GM12892 (cell line): Measurements from ENCODE around the gene EXOC3L1.

ENCODE experiments used
- DNase-seq: peaks from one replicate; pipeline ENCODE4 v3.0.0; 2011; ENCODE audit not compliant: insufficient read length
- FAIRE-seq: peaks from 2 replicates; lab custom pipeline; 2011; peaks lifted over from hg19 to GRCh38; lab: Jason Lieb, UNC
- POLR2A ChIP-seq: IDR thresholded peaks from 2 replicates; pipeline ENCODE4 v1.6.1; 2011; ENCODE audit warnings: low read depth, low read length, control low read depth
- POLR2AphosphoS5 ChIP-seq: IDR thresholded peaks from 2 replicates; pipeline ENCODE4 v1.6.1; 2011; ENCODE audit warnings: low read depth, low read length, control low read depth
- TAF1 ChIP-seq: IDR thresholded peaks from 2 replicates; pipeline ENCODE4 v1.6.1; 2011; ENCODE audit warnings: low read depth, mild to moderate bottlenecking, control low read depth, low read length, borderline replicate concordance

Gene EXOC3L1

GRCh38 chr16:67213197-67214019 is 23.5 kb upstream of the EXOC3L1 start:
- FAIRE-seq (no peak), DNase-seq (no peak)
- TF ChIP-seq TAF1, result no peak
- no peak for TF ChIP-seq POLR2AphosphoS5

DNA sequence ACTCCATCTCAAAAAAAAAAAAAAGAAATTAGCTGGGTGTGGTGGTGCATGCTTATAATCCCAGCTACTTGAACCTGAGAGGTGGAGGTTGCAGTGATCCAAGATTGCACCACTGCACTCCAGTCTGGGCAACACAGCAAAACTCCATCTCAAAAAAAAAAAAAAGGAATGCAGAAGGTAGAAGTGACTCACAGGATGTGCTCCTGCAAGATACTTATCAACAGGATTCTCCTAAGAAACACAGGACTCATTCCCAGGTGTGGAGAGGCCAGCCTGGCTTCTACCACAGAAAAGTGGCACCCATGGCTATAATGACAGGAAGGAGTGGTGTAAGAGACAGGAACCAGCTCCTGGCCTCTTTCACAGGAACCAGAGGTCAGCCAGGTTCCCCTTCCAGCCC is 22.8 kb upstream of the EXOC3L1 start:
- no peak for DNase-seq
- no peak for FAIRE-seq
- TF ChIP-seq TAF1, result no peak
- no peak for TF ChIP-seq POLR2A
- no peak for TF ChIP-seq POLR2AphosphoS5

DNA sequence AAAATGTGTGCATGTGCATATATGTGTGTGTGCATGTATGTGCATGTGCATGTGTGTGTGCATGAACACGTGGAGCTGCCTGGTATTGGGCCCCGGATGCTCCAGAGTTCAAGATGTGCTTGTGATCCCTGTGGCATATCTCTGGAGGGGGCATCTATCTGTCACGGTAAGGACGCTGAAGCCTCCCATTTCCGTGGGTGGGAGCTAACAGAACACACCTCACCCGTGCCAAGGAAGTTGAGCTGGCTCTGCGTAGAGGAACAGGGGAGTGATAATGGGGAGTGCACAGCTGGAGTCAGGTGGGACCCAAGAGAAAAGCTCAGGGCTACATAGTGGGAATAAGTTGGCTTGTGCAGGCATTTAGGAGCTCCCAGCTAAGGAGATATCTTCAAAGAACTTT is 21.7 kb upstream of the EXOC3L1 start:
- TF ChIP-seq POLR2AphosphoS5 (no peak), TAF1 (no peak)
- FAIRE-seq, result no peak
- no peak for DNase-seq

DNA sequence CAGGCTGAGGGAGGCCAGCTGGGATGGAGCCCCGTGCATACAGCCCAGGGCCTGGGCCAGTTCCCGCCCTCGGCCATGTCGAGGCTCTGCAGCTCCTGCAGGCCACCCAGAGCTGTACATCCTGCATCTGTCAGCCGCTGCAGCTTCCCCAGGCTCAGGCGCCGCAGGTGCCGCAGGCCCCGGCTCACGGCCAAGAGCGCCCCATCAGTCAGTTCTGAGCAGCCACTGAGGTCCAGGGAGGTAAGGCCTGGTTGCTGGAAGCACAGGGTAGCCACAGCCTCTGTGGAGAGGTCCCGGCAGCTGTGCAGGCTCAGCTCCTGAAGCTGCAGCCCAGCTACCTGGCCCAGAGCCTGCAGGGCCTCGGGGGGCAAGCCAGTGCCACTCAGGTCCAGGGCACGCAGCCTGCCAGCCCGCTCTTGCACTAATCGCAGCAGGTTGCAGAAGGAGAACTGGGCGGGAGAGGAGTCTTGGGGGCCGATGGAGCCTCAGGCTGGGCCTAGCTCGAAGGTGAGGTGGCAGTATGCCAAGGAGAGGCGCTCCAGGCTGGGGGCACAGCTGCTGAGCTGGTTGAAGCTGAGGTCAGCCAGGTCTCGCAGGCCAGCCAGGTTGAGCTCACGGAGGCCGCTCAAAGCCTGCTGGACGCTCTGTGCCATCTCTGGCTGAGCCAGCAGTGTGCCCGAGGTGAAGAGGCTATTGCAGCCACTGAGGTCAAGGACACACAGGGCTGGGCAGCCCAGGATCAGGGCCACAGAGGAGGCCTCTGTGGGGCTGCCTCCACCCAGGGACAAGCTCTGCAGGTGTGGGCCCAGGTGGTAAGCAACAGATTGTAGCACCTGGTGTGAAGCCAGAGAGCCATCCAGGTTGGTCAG is 20.4 kb upstream of the EXOC3L1 start:
- FAIRE-seq (no peak), DNase-seq (no peak)
- TF ChIP-seq POLR2AphosphoS5, result no peak
- no peak for TF ChIP-seq TAF1
- no peak for TF ChIP-seq POLR2A

GRCh38 chr16:67209565-67209964 is 19.6 kb upstream of the EXOC3L1 start:
- no peak for DNase-seq
- TF ChIP-seq POLR2A (no peak), TAF1 (no peak), POLR2AphosphoS5 (no peak)
- FAIRE-seq, result no peak

DNA sequence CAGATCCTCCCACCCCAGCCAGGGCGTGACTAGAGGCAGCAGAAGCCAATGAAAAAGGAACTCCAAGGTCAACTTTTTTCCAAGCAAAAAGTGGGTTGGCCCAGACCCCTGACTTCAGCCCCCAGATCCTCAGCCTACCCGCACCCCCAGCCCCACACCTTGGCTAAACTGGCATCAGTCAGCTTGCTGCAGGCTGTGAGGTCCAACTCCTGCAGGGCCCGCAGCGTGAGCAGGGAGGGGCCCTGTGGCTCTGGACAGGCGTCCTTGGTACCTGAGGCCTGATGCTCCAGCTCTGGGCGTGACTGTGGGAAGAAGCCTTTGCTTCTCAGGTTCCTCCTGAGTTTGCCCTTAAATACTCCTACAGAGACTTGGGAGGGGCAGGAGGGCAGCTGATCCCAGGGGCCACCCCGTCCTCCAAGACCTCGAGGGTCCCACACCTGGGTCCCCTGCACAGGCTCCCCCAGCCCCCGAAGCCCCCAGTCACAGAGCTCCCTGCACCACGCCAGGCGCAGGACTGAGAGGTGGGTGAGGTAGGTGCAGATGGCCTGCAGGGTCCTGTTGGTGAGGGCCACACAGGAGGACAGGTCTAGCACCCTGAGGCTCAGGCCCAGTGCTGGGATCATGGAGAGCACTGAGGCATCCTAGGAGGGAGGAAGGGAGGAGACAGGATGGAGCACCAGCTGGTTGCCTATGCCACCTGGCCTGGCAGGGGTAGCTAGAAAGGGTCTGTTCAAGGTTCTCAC is 18.4 kb upstream of the EXOC3L1 start:
- TF ChIP-seq POLR2A (no peak), TAF1 (no peak), POLR2AphosphoS5 (no peak; the same call in 1 of the 2 replicates)
- FAIRE-seq (no peak), DNase-seq (no peak)

DNA sequence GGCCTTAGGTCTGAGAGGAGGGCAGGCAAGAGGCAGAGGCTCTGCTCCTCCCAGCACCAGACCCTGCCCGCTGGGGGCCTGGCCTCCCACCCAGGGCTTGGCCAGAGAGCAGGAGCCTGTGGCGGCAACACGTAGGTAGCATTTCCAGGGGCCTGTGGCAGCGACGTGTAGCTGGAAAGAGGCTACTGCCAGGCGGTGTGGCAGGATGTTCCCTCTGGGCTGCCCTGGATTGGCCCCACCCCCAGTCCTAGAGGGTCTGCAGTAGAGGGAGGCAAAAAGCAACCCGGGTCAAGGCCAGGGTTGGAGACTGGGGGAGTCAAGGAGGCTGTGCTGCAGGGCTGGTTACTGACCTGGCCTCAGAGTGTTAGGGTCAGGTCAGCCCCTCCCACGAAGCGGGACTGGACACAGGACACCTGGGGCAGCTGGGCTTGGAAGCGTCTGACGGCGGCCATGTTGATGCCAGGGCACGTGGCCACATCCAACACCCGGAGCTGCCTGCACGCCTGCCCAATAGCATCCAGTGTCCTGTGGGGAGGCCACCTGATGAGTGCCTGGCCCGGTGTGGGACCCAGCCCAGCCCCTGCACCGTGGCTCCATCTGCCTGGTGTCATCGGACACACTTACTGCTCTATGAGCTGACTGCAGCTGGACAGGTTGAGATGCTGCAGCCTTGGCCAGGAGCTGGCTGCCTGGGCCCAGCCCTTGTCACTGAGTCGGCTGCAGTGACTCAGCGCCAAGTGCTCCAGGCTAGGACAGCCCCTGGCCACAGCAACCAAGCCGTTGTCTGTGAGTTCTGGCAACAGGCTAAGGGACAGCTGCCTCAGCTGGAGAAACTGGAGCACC is 17.5 kb upstream of the EXOC3L1 start:
- no peak for DNase-seq
- no peak for FAIRE-seq
- peak; percentile 28 for TF ChIP-seq POLR2A
- TF ChIP-seq POLR2AphosphoS5, result 0 out of 2 replicates have a peak, but pooled peaks have one; percentile 5
- TF ChIP-seq TAF1, result no peak

DNA sequence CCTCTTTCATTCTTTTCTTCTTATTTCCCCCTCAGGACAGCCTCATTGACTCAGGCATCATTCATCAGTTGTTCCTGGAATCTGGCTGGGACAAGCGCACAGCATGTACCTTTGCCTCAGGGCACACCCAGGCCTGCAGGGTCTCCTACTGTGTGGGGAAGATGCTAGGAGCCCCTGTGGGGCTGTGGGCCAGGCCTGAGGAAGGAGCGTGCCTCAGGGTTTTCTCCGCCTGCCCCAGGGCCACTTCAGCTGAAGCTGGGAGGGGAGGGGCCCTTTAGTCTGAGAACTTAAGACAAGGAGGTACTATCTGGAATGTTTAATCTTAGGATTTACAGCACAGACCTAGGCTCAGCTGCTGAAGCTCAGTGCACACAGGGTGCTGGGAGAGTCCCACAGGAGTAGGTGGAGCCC is 16.9 kb upstream of the EXOC3L1 start:
- FAIRE-seq (no peak), DNase-seq (no peak)
- TF ChIP-seq POLR2A (no peak), POLR2AphosphoS5 (no peak)

DNA sequence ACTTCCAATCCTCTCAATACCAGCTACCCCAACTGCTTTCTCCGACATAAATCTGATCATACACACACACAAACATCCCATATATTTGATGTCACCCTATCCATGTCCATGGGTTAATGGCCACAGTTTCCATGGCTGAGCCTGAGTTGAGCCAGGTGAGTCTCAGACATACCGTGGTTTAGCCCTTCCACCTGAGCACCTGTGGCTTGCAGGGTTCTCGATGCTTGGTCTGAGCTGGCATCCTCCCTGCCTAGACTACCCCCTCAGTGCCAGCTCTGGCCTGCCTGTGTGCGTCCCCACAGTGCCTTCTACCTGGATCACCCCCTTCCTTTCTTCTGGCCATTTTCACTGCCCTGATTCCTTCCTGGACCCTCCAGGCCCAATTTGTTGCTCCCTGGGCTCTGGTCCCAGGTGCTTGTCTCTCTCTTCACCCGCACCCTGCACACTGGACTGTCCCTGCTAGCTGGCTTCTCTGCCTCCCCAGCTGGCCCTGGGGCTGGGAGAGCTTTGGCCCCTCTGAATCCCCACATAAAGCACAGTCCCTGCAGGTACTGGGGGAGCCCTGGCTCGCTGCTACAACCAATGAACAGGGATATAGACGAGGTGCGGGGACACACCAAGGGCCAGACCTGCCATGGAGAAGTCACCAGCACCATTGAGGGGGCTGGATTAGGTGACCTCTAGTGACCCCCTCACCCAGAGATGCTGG is 16.3 kb upstream of the EXOC3L1 start:
- FAIRE-seq (no peak), DNase-seq (no peak)
- TF ChIP-seq POLR2AphosphoS5 (no peak), POLR2A (no peak), TAF1 (no peak)

GRCh38 chr16:67204076-67204475 is 14.1 kb upstream of the EXOC3L1 start:
- DNase-seq (no peak), FAIRE-seq (no peak)
- no peak for TF ChIP-seq TAF1
